ENCODE results near the gene PLCB1.

The PLCB1 gene

GRCh38 chr20:8667306-8667705 is 535.2 kb downstream of the PLCB1 start:
- DNase-seq, result no peak
- no peak overlapping the region for H3K4me3 ChIP-seq
- H3K36me3 ChIP-seq, result no peaks in the 10 kb centered on the region
- no peaks in the 10 kb centered on the region for H3K4me1 ChIP-seq
- intact Hi-C loops (cut with DNase I; ENCODE audit: low total_unique reads), result no loop called here
- no peaks in the 10 kb centered on the region for H3K27me3 ChIP-seq
- H3K27ac ChIP-seq, result no peak overlapping the region
- no peak for TF ChIP-seq CTCF (IDR thresholded peaks at IDR 0.05)
- H3K9me3 ChIP-seq, result no peaks in the 10 kb centered on the region

DNA sequence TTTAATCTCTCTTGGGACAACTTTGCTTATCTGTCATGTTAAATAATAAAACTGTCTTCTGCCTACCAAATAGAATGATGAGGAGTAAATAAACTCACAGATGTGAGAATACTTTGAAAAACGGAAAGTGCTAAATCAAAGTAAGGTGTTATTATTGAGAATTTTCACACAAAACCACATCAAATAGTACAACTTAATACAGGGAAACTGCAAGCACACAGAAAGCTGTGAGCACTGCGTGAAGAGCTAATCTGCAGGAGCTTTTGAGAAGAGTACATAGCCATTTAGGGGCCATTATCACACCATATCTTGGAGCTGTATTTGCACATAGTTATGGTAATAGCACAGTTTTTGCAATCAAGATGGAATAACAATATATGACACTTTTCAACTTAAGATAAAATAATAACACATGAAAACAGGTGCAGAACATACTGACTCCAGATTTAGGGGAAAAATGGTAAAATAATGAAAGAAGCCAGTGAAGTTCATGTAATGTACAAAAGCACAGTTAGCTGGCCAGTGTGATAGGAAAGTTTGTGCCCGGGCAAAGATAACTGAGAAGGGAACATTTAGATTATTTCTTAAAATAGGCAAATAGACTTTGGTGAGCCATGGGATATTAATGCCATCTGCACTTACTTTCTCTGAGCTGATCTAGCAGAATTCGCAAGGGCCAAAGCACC is 538.3 kb downstream of the PLCB1 start:
- Histone ChIP-seq H3K36me3 (no peaks in the 10 kb centered on the region), H3K4me1 (no peaks in the 10 kb centered on the region), H3K9me3 (no peaks in the 10 kb centered on the region), H3K27ac (no peak overlapping the region), H3K4me3 (no peak overlapping the region), H3K27me3 (no peaks in the 10 kb centered on the region)
- DNase-seq, result no peak
- intact Hi-C loops (cut with DNase I; ENCODE audit: low total_unique reads), result no loop called here
- TF ChIP-seq CTCF (IDR thresholded peaks at IDR 0.05), result no peak

- intact Hi-C loops (cut with DNase I; ENCODE audit: low total_unique reads), result no loop called here
- Histone ChIP-seq H3K4me1 (no peaks in the 10 kb centered on the region), H3K9me3 (no peaks in the 10 kb centered on the region), H3K27me3 (no peaks in the 10 kb centered on the region), H3K36me3 (no peaks in the 10 kb centered on the region), H3K4me3 (no peak overlapping the region), H3K27ac (no peak overlapping the region)
- TF ChIP-seq CTCF (IDR thresholded peaks at IDR 0.05), result no peak
- no peak for DNase-seq
Observed at GRCh38 chr20:8670893-8671215, 538.8 kb downstream of the PLCB1 start.

DNA sequence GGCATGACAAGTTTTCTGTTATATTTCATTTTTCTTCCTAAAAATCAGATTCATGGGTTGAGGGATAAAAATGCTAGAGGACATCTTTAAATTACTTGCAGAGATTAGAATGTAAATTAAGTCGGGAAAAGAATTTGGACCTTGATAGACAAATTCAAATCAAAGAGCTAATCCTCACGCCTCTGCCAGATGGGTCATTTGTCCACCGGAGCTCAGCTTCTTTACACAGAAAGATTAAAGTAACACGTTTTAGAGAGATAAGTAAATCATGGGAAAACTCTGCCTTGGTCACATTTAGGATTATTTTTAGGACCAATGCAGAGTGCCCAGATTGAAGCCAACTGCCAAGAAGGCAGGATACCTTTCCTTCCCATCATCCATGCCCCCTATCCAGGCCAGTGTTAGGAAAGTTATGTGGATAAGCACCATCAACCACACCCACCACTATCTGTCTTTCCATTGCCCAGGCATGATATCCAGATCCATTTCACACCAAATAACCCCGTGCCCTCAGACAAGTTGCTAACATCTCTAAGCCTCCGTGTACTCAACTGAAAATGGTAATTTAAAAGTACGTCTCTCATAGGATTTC is 539.4 kb downstream of the PLCB1 start:
- DNase-seq, result no peak
- no peak for TF ChIP-seq CTCF (IDR thresholded peaks at IDR 0.05)
- no peak overlapping the region for H3K27ac ChIP-seq

DNA sequence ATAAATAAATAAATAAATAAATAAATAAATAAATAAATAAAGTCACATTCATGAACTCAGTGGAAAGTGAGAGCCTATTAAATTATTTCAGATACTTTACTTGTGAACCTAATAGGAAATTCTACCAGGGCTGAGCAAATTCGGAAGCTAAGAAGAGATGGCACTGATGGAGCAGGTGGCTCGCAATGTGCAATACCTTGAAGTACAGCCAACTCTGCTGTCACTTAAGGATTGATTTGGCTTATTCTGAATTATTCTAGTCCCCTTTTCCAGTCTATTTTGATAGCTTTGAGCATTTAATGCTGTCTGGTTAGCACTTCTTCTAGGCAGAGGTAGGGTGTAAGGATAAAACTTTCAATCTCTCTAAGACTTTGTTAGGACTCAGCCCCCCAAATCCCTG is 541.0 kb downstream of the PLCB1 start:
- TF ChIP-seq CTCF (IDR thresholded peaks at IDR 0.05), result no peak
- no peak overlapping the region for H3K4me3 ChIP-seq

More for the DNA sequence above, 539.4 kb downstream of the PLCB1 start:
- Histone ChIP-seq H3K27me3 (no peaks in the 10 kb centered on the region), H3K9me3 (no peaks in the 10 kb centered on the region), H3K4me3 (no peak overlapping the region), H3K4me1 (no peaks in the 10 kb centered on the region), H3K36me3 (no peaks in the 10 kb centered on the region)
- intact Hi-C loops (cut with DNase I; ENCODE audit: low total_unique reads), result no loop called here

More for the DNA sequence above, 541.0 kb downstream of the PLCB1 start:
- DNase-seq, result no peak
- Histone ChIP-seq H3K9me3 (no peaks in the 10 kb centered on the region), H3K4me1 (no peaks in the 10 kb centered on the region), H3K36me3 (no peaks in the 10 kb centered on the region), H3K27me3 (no peaks in the 10 kb centered on the region), H3K27ac (no peak overlapping the region)
- intact Hi-C loops (cut with DNase I; ENCODE audit: low total_unique reads), result no loop called here
